HepG2 (cell line): Measurements from ENCODE around the gene UST. TPM values are rescaled to one million over a fixed set of nuclear protein-coding genes. Genes with fewer than 3 reads are reported as not detected.

Source experiments
- FOXP4 ChIP-seq: sonication (generic); formaldehyde crosslinking; IDR thresholded peaks from 2 replicates; pipeline ENCODE4 v1.4.0; 2020; ENCODE audit warnings: missing genetic modification reagents
- SOX13 ChIP-seq, 3 experiments: fragments of 450-650 bp in 1 of 3; sonication (generic) in 1 of 3; formaldehyde crosslinking in 1 of 3; IDR thresholded peaks in 2 of 3; conservative IDR thresholded peaks in 1 of 3; 2 replicates each; pipeline versions ENCODE4 v1.5.0 to v1.6.1; 2016 to 2020; ENCODE audit warnings: antibody characterized with exemption in 1 of 3, mild to moderate bottlenecking in 1 of 3, missing compliant biosample characterization in 1 of 3, missing genetic modification reagents in 1 of 3, moderate library complexity in 1 of 3
- ZNF44 ChIP-seq: sonication (generic); formaldehyde crosslinking; IDR thresholded peaks from 2 replicates; pipeline ENCODE4 v1.5.1; 2020; ENCODE audit warnings: mild to moderate bottlenecking, missing genetic modification reagents
- ZNF687 ChIP-seq: sonication (generic); formaldehyde crosslinking; IDR thresholded peaks from 2 replicates; pipeline ENCODE4 v1.5.1; 2020; ENCODE audit warnings: mild to moderate bottlenecking, missing genetic modification reagents, moderate library complexity
- ZSCAN22 ChIP-seq: sonication (generic); formaldehyde crosslinking; IDR thresholded peaks from 2 replicates; pipeline ENCODE4 v1.4.0; 2020; ENCODE audit warnings: mild to moderate bottlenecking, missing genetic modification reagents
- polyA plus RNA-seq, 8 experiments: library from polyadenylated mRNA; depleted of rRNA in 3 of 8; stranded (reverse) in 7 of 8; unstranded in 1 of 8; fragments of >200 nt; fragmentation: Illumina TruSeq in 4 of 8; extraction: Trizol in 4 of 8; gene quantifications; 2 replicates each; pipeline versions ENCODE4 v1.2.1 to v1.2.3, GENCODE V29; 2011 to 2016; ENCODE audit warnings: low read depth in 4 of 8, missing spikeins in 1 of 8, mixed read lengths in 1 of 8; ENCODE audit not compliant: insufficient read depth in 1 of 8
- total RNA-seq, 5 experiments: library from RNA; depleted of rRNA; stranded (reverse); fragments of >200 nt; fragmentation: Illumina TruSeq; extraction: Trizol; gene quantifications; 2 replicates each; pipeline ENCODE4 v1.2.3, GENCODE V29; 2016; ENCODE audit warnings: low read depth in 1 of 5
- TF ChIP-seq, protein P1 (sequence below): IDR thresholded peaks from 2 replicates; pipeline ENCODE4 v1.6.1; 2016; ENCODE audit warnings: low read depth, missing genetic modification reagents, missing compliant biosample characterization
- TF ChIP-seq, protein P2 (sequence below): sonication (generic); formaldehyde crosslinking; IDR thresholded peaks from 2 replicates; pipeline ENCODE4 v1.5.0; 2020; ENCODE audit warnings: missing genetic modification reagents
- TF ChIP-seq, protein P3 (sequence below): sonication (generic); formaldehyde crosslinking; IDR thresholded peaks from 2 replicates; pipeline ENCODE4 v1.5.1; 2020; ENCODE audit warnings: mild to moderate bottlenecking, missing genetic modification reagents, moderate library complexity

The UST gene
- total and polyA plus RNA-seq, 2 of the 13 experiments (the other 11 are each of a cell fraction or from before 2014, with no cell fraction given) = 0.27 TPM; not detected in 1

DNA sequence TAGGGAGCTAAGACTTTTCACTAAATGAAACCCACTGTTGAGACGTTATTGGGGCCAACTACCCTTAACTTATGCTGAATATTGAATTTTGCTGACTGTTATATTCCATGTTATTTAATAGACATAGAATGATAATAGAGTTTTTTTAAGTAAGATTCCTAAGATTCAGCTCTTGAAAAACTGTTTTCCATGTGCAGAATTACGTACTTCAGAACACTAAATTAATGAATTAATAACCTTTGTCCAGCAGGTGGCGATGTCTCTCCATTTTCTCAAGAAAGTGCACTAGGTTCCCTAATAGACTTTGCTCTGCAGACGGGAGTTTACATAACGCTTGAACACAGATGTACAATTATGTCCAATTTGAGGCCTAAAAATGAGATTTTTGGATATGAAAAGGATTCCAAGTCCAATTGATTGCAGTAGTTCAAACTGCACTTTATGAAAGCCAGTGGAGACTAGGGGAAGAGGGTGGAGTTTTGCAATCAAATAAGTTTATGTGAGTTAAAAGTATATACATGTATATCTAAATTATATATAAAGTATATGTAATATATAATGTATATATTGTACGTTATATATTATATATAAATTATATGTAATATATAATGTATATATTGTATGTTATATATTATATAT, 282.1 kb downstream of the UST start (continued):
- TF ChIP-seq, protein P1, sequence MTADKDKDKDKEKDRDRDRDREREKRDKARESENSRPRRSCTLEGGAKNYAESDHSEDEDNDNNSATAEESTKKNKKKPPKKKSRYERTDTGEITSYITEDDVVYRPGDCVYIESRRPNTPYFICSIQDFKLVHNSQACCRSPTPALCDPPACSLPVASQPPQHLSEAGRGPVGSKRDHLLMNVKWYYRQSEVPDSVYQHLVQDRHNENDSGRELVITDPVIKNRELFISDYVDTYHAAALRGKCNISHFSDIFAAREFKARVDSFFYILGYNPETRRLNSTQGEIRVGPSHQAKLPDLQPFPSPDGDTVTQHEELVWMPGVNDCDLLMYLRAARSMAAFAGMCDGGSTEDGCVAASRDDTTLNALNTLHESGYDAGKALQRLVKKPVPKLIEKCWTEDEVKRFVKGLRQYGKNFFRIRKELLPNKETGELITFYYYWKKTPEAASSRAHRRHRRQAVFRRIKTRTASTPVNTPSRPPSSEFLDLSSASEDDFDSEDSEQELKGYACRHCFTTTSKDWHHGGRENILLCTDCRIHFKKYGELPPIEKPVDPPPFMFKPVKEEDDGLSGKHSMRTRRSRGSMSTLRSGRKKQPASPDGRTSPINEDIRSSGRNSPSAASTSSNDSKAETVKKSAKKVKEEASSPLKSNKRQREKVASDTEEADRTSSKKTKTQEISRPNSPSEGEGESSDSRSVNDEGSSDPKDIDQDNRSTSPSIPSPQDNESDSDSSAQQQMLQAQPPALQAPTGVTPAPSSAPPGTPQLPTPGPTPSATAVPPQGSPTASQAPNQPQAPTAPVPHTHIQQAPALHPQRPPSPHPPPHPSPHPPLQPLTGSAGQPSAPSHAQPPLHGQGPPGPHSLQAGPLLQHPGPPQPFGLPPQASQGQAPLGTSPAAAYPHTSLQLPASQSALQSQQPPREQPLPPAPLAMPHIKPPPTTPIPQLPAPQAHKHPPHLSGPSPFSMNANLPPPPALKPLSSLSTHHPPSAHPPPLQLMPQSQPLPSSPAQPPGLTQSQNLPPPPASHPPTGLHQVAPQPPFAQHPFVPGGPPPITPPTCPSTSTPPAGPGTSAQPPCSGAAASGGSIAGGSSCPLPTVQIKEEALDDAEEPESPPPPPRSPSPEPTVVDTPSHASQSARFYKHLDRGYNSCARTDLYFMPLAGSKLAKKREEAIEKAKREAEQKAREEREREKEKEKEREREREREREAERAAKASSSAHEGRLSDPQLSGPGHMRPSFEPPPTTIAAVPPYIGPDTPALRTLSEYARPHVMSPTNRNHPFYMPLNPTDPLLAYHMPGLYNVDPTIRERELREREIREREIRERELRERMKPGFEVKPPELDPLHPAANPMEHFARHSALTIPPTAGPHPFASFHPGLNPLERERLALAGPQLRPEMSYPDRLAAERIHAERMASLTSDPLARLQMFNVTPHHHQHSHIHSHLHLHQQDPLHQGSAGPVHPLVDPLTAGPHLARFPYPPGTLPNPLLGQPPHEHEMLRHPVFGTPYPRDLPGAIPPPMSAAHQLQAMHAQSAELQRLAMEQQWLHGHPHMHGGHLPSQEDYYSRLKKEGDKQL (CRISPR knock-in tag) = no peak
- no peak for TF ChIP-seq ZNF44 (CRISPR knock-in tag)
- TF ChIP-seq ZNF687 (CRISPR knock-in tag) = no peak
- TF ChIP-seq, protein P2, sequence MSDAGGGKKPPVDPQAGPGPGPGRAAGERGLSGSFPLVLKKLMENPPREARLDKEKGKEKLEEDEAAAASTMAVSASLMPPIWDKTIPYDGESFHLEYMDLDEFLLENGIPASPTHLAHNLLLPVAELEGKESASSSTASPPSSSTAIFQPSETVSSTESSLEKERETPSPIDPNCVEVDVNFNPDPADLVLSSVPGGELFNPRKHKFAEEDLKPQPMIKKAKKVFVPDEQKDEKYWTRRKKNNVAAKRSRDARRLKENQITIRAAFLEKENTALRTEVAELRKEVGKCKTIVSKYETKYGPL (CRISPR knock-in tag) = peak; percentile 98
- no peak for TF ChIP-seq SOX13 (IDR thresholded peaks at IDR 0.05)
- TF ChIP-seq SOX13 (CRISPR knock-in tag; conservative IDR thresholded peaks at IDR 0.05 in 1 of 2, IDR thresholded peaks at IDR 0.05 in 1 of 2) = peak in 1 of 2 experiments; percentile 53; a peak in 1 of 4 replicates
- TF ChIP-seq, protein P3, sequence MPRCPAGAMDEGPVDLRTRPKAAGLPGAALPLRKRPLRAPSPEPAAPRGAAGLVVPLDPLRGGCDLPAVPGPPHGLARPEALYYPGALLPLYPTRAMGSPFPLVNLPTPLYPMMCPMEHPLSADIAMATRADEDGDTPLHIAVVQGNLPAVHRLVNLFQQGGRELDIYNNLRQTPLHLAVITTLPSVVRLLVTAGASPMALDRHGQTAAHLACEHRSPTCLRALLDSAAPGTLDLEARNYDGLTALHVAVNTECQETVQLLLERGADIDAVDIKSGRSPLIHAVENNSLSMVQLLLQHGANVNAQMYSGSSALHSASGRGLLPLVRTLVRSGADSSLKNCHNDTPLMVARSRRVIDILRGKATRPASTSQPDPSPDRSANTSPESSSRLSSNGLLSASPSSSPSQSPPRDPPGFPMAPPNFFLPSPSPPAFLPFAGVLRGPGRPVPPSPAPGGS (CRISPR knock-in tag) = no peak
- TF ChIP-seq ZSCAN22 (CRISPR knock-in tag) = no peak
- no peak for TF ChIP-seq FOXP4 (CRISPR knock-in tag)
